IMR-90 (cell line): Measurements from ENCODE around the gene TMOD4. TPM values are rescaled to one million over a fixed set of nuclear protein-coding genes. Genes with fewer than 3 reads are reported as not detected.

ENCODE experiments used
- ATAC-seq: fragments of 200-7000 bp; cut with Tn5 transposase; 2 replicates; pipeline ENCODE4 v1.9.1; 2020; ENCODE audit warnings: low read depth, mild to moderate bottlenecking, moderate library complexity
- BruUV-seq: library from RNA; stranded (reverse); fragments of 400-500 nt; replicated peaks from 2 replicates; lab custom pipeline; 2021; lab: Mats Ljungman, UMichigan
- CTCF ChIA-PET: fragments of 300-600 bp; formaldehyde crosslinking; extraction: SDS; loops from one replicate; lab custom pipeline; 2021; ENCODE audit warnings: antibody characterized with exemption; lab: Yijun Ruan, JAX
- POLR2A ChIA-PET: fragments of 300-600 bp; sonication (Branson Sonifier 250); formaldehyde crosslinking; loops from one replicate; lab custom pipeline; 2022; ENCODE audit warnings: antibody characterized with exemption; ENCODE audit not compliant: unreplicated experiment; lab: Charles Lee
- DNase-seq: peaks from one replicate; pipeline ENCODE4 v3.0.0; 2013
- H2AFZ ChIP-seq: replicated peaks from 2 replicates; pipeline ENCODE3; 2013; ENCODE audit warnings: low read length, mild to moderate bottlenecking; ENCODE audit not compliant: poor library complexity
- H2AK5ac ChIP-seq: 2 replicates; pipeline ENCODE4 v1.6.1; 2013; ENCODE audit warnings: low read depth, low read length, inconsistent platforms
- H2AK9ac ChIP-seq: replicated peaks from 2 replicates; pipeline ENCODE3; 2013; ENCODE audit warnings: mild to moderate bottlenecking, low read depth, low read length, moderate library complexity; ENCODE audit not compliant: poor library complexity
- H2BK120ac ChIP-seq: 2 replicates; pipeline ENCODE4 v1.6.1; 2013; ENCODE audit warnings: low read depth, low read length, inconsistent platforms
- H2BK15ac ChIP-seq: 3 replicates; pipeline ENCODE4 v1.6.1; 2013; ENCODE audit warnings: low read depth, low read length, inconsistent platforms
- H2BK20ac ChIP-seq: 2 replicates; pipeline ENCODE4 v1.6.1; 2013; ENCODE audit warnings: low read depth, mild to moderate bottlenecking, inconsistent platforms, low read length, moderate library complexity
- H2BK5ac ChIP-seq: 2 replicates; pipeline ENCODE4 v1.6.1; 2013; ENCODE audit warnings: mild to moderate bottlenecking, low read depth, low read length, inconsistent platforms; ENCODE audit not compliant: poor library complexity, severe bottlenecking
- H3K14ac ChIP-seq: replicated peaks from 2 replicates; pipeline ENCODE4 v1.6.1; 2013; ENCODE audit warnings: low read depth, low read length, inconsistent platforms
- H3K18ac ChIP-seq: 2 replicates; pipeline ENCODE4 v1.6.1; 2013; ENCODE audit warnings: low read depth, low read length, control low read depth
- H3K23ac ChIP-seq: 2 replicates; pipeline ENCODE4 v1.6.1; 2013; ENCODE audit warnings: low read depth, low read length, inconsistent platforms
- H3K27ac ChIP-seq: 2 replicates; pipeline ENCODE4 v1.5.1; 2013; ENCODE audit warnings: mild to moderate bottlenecking, control low read depth, low read length; ENCODE audit not compliant: insufficient read depth
- H3K27me3 ChIP-seq: 2 replicates; pipeline ENCODE4 v1.6.1; 2013; ENCODE audit warnings: low read length; ENCODE audit not compliant: control insufficient read depth, insufficient read depth
- H3K36me3 ChIP-seq: 2 replicates; pipeline ENCODE4 v1.6.1; 2013; ENCODE audit warnings: low read length, mixed read lengths; ENCODE audit not compliant: control insufficient read depth, insufficient read depth
- H3K4ac ChIP-seq: 2 replicates; pipeline ENCODE4 v1.6.1; 2013; ENCODE audit warnings: low read depth, low read length, inconsistent platforms
- H3K4me1 ChIP-seq: 2 replicates; pipeline ENCODE4 v1.6.1; 2013; ENCODE audit warnings: low read length, mixed read lengths; ENCODE audit not compliant: control insufficient read depth, insufficient read depth
- H3K4me2 ChIP-seq: 2 replicates; pipeline ENCODE4 v1.6.1; 2013; ENCODE audit warnings: low read depth, mild to moderate bottlenecking, control low read depth, low read length, moderate library complexity
- H3K4me3 ChIP-seq: 2 replicates; pipeline ENCODE4 v1.5.1; 2013; ENCODE audit warnings: low read depth, mild to moderate bottlenecking, control low read depth, low read length, moderate library complexity; ENCODE audit not compliant: insufficient read depth
- H3K56ac ChIP-seq: 2 replicates; pipeline ENCODE4 v1.6.1; 2013; ENCODE audit warnings: low read length, inconsistent platforms; ENCODE audit not compliant: insufficient read depth; ENCODE audit errors: extremely low read depth
- H3K79me1 ChIP-seq, 2 experiments: 2 replicates each; pipeline ENCODE4 v1.6.1; 2013; ENCODE audit warnings: low read length in 2 of 2, inconsistent platforms in 1 of 2, low read depth in 1 of 2
- H3K9ac ChIP-seq: 2 replicates; pipeline ENCODE4 v1.6.1; 2013; ENCODE audit warnings: low read depth, low read length, control low read depth
- H3K9me1 ChIP-seq: 2 replicates; pipeline ENCODE4 v1.6.1; 2013; ENCODE audit warnings: low read length, inconsistent platforms; ENCODE audit not compliant: insufficient read depth
- H3K9me3 ChIP-seq: 2 replicates; pipeline ENCODE4 v1.6.1; 2013; ENCODE audit warnings: low read length; ENCODE audit not compliant: control insufficient read depth, insufficient read depth
- H4K20me1 ChIP-seq: 2 replicates; pipeline ENCODE4 v1.6.1; 2013; ENCODE audit warnings: low read length, inconsistent platforms; ENCODE audit not compliant: insufficient read depth
- H4K5ac ChIP-seq: 2 replicates; pipeline ENCODE4 v1.6.1; 2013; ENCODE audit warnings: mild to moderate bottlenecking, low read depth, low read length, control low read depth
- H4K8ac ChIP-seq, 2 experiments: 2 replicates each; pipeline ENCODE4 v1.6.1; 2013; ENCODE audit warnings: low read depth in 2 of 2, low read length in 2 of 2, control low read depth in 1 of 2, inconsistent platforms in 1 of 2
- H4K91ac ChIP-seq: 2 replicates; pipeline ENCODE4 v1.6.1; 2013; ENCODE audit warnings: low read depth, low read length, inconsistent platforms; ENCODE audit not compliant: insufficient read depth
- CEBPB ChIP-seq: IDR thresholded peaks from 2 replicates; pipeline ENCODE4 v1.6.1; 2012; ENCODE audit warnings: low read depth, low read length, improper control_type of control experiment
- CHD1 ChIP-seq: IDR thresholded peaks from 2 replicates; pipeline ENCODE4 v1.6.1; 2012; ENCODE audit warnings: low read depth, low read length, improper control_type of control experiment
- CTCF ChIP-seq: conservative IDR thresholded peaks from 2 replicates; pipeline ENCODE4 v1.5.1; 2012; ENCODE audit warnings: mild to moderate bottlenecking, low read depth, low read length, improper control_type of control experiment
- NFE2L2 ChIP-seq: fragments of 150-350 bp; IDR thresholded peaks from 2 replicates; pipeline ENCODE4 v1.6.1; 2016; ENCODE audit warnings: low read depth, mild to moderate bottlenecking, low read length
- RFX5 ChIP-seq: IDR thresholded peaks from 2 replicates; pipeline ENCODE4 v1.8.0; 2012; ENCODE audit warnings: low read depth, mild to moderate bottlenecking, low read length, moderate library complexity
- SMC3 ChIP-seq: fragments of 150-350 bp; IDR thresholded peaks from 2 replicates; pipeline ENCODE4 v1.6.1; 2016; ENCODE audit warnings: low read depth, mild to moderate bottlenecking, antibody characterized with exemption, low read length, moderate library complexity
- WGBS, 2 experiments: methylation state at CpG; one replicate each; pipeline versions ENCODE4 v1.1.5 to v1.1.7; 2013; ENCODE audit warnings: missing lambda C conversion rate in 2 of 2; ENCODE audit not compliant: insufficient read length in 1 of 2; ENCODE audit errors: extremely low coverage in 2 of 2; 5-methylcytosine and 5-hydroxymethylcytosine counted together
- dilution Hi-C: fragments of 300-500 bp; cut with HindIII; formaldehyde crosslinking; loops from one replicate; pipeline ENCODE4 v1.14.3; 2018; ENCODE audit warnings: low sequenced_read_pairs; ENCODE audit not compliant: unreplicated experiment
- in situ Hi-C: fragments of 300-500 bp; cut with MboI; formaldehyde crosslinking; loops from 3 replicates; pipeline ENCODE4 v1.14.3; 2019; ENCODE audit warnings: low sequenced_read_pairs, inconsistent platforms, mixed read lengths
- intact Hi-C: fragments of 100-400 bp; cut with micrococcal nuclease; formaldehyde crosslinking; loops from 2 replicates; pipeline ENCODE4 v1.10.0; 2022
- polyA plus RNA-seq, 3 experiments: library from polyadenylated mRNA; depleted of rRNA; stranded (reverse); fragments of >200 nt; gene quantifications; 2 replicates each; pipeline ENCODE4 v1.2.3, GENCODE V29; 2012; ENCODE audit warnings: low replicate concordance in 1 of 3
- total RNA-seq: library from RNA; depleted of rRNA; stranded (reverse); fragments of >200 nt; gene quantifications from 2 replicates; pipeline ENCODE4 v1.2.3, GENCODE V29; 2012
- TF ChIP-seq, protein P1 (sequence below): fragments of 150-350 bp; IDR thresholded peaks from 2 replicates; pipeline ENCODE4 v1.6.1; 2017; ENCODE audit warnings: mild to moderate bottlenecking, antibody characterized with exemption, low read length, low read depth
- TF ChIP-seq, protein P2 (sequence below): fragments of 150-350 bp; IDR thresholded peaks from 2 replicates; pipeline ENCODE4 v1.6.1; 2016; ENCODE audit warnings: low read depth, mild to moderate bottlenecking, low read length, moderate library complexity, borderline replicate concordance

The TMOD4 gene
- total and polyA plus RNA-seq, 2 of the 4 experiments (the other 2 are of a cell fraction): 0.27 TPM; not detected in 1

- Histone ChIP-seq H3K9me1 (peaks cover 3% of the 10 kb centered on the region; the same call in 1 of the 2 replicates), H4K91ac (no peak overlapping the region), H2BK5ac (no peak overlapping the region), H4K5ac (no peak overlapping the region), H2AK5ac (no peak overlapping the region), H3K9ac (no peak overlapping the region), H3K56ac (no peak overlapping the region), H3K18ac (no peak overlapping the region), H4K20me1 (no peaks in the 10 kb centered on the region), H3K4ac (no peak overlapping the region), H3K27me3 (no peaks in the 10 kb centered on the region), H3K4me2 (no peak overlapping the region), H2AK9ac (no peak overlapping the region), H3K4me3 (no peak overlapping the region), H2AFZ (no peak overlapping the region), H3K4me1 (peaks cover 6% of the 10 kb centered on the region), H3K14ac (no peak overlapping the region), H3K27ac (no peak overlapping the region), H4K8ac (no peak overlapping the region), H3K36me3 (peaks cover 37% of the 10 kb centered on the region), H3K79me1 (peaks cover 0 to 15% of the 10 kb centered on the region in 2 experiments; a peak in 2 of 4 replicates), H2BK20ac (no peak overlapping the region), H2BK120ac (no peak overlapping the region), H3K23ac (no peak overlapping the region), H2BK15ac (no peak overlapping the region), H3K9me3 (no peaks in the 10 kb centered on the region)
- intact Hi-C loops: no loop called here
- no CpG with 5 or more reads among the region's 5 CpGs for WGBS, 2 experiments
- in situ Hi-C loops: no loop called here
- BruUV-seq: no TSS peak
- dilution Hi-C loops: no loop called here
- no peak for TF ChIP-seq CHD1
- TF ChIP-seq RFX5: no peak
- TF ChIP-seq CTCF: no peak
- TF ChIP-seq, protein P1, sequence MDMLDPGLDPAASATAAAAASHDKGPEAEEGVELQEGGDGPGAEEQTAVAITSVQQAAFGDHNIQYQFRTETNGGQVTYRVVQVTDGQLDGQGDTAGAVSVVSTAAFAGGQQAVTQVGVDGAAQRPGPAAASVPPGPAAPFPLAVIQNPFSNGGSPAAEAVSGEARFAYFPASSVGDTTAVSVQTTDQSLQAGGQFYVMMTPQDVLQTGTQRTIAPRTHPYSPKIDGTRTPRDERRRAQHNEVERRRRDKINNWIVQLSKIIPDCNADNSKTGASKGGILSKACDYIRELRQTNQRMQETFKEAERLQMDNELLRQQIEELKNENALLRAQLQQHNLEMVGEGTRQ: no peak
- TF ChIP-seq SMC3: no peak
- TF ChIP-seq CEBPB: no peak
- TF ChIP-seq NFE2L2: no peak
- TF ChIP-seq, protein P2, sequence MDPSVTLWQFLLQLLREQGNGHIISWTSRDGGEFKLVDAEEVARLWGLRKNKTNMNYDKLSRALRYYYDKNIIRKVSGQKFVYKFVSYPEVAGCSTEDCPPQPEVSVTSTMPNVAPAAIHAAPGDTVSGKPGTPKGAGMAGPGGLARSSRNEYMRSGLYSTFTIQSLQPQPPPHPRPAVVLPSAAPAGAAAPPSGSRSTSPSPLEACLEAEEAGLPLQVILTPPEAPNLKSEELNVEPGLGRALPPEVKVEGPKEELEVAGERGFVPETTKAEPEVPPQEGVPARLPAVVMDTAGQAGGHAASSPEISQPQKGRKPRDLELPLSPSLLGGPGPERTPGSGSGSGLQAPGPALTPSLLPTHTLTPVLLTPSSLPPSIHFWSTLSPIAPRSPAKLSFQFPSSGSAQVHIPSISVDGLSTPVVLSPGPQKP: no peak
- ATAC-seq: no peak
- ChIA-PET POLR2A (no interaction called here), CTCF (no interaction called here)
- no peak for DNase-seq
Measured at GRCh38 chr1:151171190-151171589, 4.6 kb downstream of the TMOD4 start.
